SH-SY5Y (cell line): ENCODE results near the gene YIF1B.

Experiments
- GATA2 ChIP-seq: IDR thresholded peaks from 2 replicates; pipeline ENCODE4 v1.6.1; 2011; ENCODE audit warnings: mild to moderate bottlenecking, low read depth, low read length
- GATA3 ChIP-seq: IDR thresholded peaks from 2 replicates; pipeline ENCODE4 v1.6.1; 2011; ENCODE audit warnings: low read depth, mild to moderate bottlenecking, low read length, moderate library complexity

DNA sequence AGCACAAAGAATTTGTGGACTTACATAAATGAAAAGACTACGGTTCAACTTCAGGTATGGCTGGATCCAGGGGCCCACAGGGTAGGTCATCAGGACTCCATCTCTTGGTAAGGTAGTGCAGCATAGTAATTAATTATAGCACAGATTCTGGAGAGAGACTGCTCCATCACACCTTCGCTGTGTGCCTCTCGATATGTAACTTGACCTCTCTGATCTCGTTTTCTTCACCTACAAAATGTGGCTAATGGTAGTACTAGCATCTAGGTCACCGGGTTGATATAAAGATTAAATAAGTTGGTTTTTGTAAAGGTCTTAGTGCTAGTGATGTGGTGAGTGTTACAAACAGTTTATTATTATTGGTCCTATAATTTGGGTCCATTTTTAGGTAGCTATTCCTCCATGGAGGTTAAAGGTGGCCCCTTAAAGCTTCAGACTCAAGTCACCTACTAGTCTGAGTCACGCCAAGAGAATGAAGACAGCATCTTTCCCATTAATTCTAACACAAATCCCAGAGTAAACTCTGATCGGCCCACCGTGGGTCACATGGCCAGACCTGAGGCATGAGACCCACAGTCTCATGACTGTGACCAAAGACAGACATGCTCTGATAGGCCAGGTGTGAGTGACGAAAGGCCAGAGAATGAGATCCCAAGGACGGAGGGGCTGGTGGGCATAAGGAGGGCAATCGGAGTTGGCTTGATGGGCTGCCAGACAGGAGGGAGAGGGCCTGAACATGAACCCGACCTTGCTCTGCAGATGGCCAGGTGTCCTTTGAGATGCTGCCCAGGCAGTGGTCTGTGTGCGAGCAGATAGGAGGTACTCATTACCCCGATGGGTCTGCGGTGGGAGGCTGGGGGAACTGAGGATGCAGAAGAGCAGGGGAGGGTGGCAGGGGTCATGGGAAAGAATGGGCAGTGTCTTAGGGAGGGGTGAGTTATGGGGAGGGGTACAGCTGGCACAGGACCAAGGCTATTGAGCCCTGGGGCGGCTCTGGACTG, 40.3 kb upstream of the YIF1B start:
- TF ChIP-seq GATA2 = no peak
- TF ChIP-seq GATA3 = no peak
